GM21786 (cell line): ENCODE results near the gene TMEM269.
"Not testable (repeated sequence)": the region's sequence is repeated elsewhere in the genome, so short reads cannot be mapped to it uniquely, and the experiment has no call there.

Experiments used
- ATAC-seq: cut with Tn5 transposase; IDR thresholded peaks from one replicate; pipeline ENCODE4 v1.9.1; 2021; ENCODE audit not compliant: unreplicated experiment

The TMEM269 gene

GRCh38 chr1:42774928-42775526, 9.8 kb upstream of the TMEM269 start:
- ATAC-seq, result no peak

DNA sequence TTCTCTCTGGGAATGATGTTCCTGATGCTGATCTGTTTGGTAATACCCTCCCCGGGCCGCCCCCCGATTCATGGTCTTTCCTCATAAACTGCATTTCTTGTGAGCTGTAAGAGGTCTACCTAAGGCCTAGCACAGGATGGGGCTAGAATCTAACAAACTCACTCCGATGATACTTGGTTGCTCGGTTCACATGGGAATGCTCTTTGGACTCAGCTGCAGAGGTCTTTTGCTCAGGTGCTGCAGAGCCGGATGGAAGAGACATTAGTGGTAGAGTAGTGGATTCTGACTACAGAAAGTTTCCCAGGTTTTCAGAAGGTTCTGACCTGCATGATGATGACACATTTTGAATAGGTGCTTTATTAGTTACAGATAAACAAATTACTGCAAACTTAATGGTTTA, 8.3 kb upstream of the TMEM269 start:
- no peak for ATAC-seq

- no peak for ATAC-seq
Measured at GRCh38 chr1:42777852-42778251, 6.9 kb upstream of the TMEM269 start.

DNA sequence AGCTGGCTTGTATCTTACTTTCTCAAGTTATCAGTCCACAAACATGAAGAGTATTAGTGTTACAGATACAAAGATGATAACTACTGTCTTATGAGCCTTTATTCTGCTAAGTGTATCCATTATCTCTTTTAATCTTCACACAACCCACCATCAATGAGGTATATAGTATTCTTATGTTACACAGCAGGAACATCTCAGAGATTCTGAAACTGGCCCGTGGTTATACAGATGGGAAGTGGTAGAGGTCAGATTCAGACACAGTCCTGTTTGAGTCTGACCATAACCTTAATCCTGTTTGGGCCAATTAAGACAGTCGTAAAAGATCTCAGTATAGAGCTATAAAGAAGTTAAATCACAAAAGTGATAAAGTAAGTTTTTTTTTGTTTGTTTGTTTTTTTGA, 5.1 kb upstream of the TMEM269 start:
- ATAC-seq, result no peak

GRCh38 chr1:42780176-42780575, 4.6 kb upstream of the TMEM269 start:
- ATAC-seq, result no peak

DNA sequence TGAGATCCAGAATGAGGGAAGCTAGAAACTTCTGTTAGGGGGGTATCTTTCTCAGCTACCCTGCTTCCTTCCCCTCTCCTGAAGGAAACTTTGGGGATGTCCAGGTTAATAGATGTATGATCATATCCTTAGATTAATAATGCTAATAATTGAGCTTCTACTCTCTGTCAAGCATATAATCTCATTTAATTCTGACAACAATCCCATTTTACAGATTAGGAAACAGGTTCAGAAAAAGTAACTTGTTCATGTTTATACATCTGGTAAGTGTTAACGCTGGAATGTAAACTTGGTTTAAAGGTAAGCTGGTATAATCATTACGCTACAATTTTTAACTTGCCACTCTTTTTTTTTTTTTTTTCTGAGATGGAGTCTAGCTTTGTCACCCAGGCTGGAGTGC, 1.7 kb upstream of the TMEM269 start:
- ATAC-seq, result no peak

DNA sequence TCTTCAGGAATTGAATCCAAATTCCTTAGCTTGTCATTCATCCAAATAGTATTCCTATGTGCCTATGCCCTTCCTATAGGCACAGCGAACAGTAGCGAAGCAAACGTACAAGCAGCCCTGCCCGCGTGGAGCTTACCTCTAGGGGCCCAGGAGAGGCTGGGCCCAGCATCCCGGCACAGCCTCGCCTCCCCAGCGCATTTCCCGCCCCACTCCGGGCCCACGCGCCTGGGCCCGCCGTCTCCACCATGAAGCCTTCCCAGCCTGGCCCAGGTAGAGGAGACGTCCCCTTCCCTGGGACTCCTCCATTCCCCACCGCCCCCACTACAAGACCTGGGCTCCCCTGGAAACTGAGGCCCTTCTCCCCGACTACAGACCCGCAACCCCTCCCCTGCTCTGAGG, 245 bp upstream of the TMEM269 start:
- ATAC-seq, result no peak

DNA sequence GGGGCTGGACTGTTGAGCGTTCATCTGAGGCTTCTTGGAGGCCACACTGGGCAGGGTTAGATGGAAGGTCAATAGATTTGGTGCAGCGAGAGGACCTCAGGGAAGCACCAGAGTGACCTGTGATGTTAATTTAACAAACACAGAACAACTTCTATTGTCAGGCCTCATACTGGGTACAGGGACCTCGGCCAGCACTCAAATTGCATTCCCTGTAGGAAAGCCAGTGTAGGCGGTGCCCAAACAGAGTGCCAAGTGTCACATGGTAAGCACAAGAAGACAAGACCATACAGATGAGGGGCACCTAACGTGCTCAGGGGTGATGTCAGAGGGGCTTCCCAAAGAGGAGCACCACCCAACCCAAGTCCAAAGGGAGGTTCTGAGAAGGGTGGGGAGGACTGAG, 1.3 kb downstream of the TMEM269 start:
- ATAC-seq, result no peak

GRCh38 chr1:42788021-42788420, 3.2 kb downstream of the TMEM269 start:
- no peak for ATAC-seq

GRCh38 chr1:42793824-42794223, 9.0 kb downstream of the TMEM269 start:
- ATAC-seq, result no peak

GRCh38 chr1:42797414-42797813, 12.6 kb downstream of the TMEM269 start:
- no peak for ATAC-seq

- no peak for ATAC-seq
Measured at GRCh38 chr1:42797979-42798378, 13.2 kb downstream of the TMEM269 start.

DNA sequence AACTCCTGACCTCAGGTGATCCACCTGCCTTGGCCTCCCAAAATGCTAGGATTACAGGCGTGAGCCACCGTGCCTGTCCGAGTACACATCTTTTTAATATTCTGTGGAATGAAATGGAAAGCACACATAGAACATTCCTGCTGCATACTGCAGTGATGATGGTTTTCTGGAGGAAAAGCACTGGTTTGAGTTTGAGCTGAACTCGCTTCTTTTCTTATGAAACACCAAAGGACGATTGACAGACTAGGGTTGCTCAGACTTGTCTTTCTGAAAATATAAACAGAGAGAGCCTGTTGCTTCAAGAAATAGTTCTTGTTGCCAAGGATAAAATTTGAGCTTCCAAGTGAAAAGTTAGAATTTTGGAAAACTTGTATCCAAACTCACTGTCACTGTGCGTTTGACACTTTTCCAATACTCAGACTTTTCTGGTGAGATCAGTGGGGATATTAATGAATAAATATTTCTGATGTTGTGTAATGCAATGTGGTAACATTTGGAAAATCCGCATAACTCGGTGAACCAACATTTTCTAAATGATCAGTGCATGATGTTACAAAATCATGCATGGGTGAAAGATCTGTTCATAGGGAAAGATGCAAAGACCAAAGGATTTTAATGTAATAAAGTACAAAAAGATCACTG, 17.2 kb downstream of the TMEM269 start:
- ATAC-seq, result no peak

DNA sequence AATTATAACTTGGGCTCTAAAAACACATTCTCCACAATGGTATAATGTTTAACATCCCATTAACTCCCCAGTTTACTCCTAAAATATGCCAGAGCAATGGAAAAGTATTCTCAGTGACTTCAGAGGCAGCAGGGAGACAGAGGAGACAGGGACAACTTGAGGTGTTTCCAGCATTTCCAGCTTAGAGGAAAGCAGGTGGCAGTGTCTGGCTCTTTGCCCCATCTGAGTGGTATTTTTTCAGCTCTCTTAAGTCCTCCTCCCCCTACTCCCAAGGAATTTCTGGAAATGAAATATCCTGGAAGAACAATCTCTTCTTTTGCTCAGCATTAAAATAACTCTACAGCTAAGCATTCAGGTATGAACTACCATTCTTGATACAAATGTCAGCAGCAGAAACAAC, 21.4 kb downstream of the TMEM269 start:
- ATAC-seq, result no peak

GRCh38 chr1:42806593-42806992, 21.8 kb downstream of the TMEM269 start:
- no peak for ATAC-seq

- ATAC-seq, result no peak
Measured at GRCh38 chr1:42807056-42807668, 22.4 kb downstream of the TMEM269 start.

- not testable (repeated sequence) for ATAC-seq
Measured at GRCh38 chr1:42814815-42815214, 30.0 kb downstream of the TMEM269 start.

- ATAC-seq, result no peak
Measured at GRCh38 chr1:42815941-42816584, 31.3 kb downstream of the TMEM269 start.

GRCh38 chr1:42816585-42817439, 32.0 kb downstream of the TMEM269 start, which contains the start of the genes ERMAP and SVBP:
ERMAP (plus strand) TSS chr1:42817122; CDS start chr1:42830449, 13,327 bp downstream.
SVBP (minus strand) TSS chr1:42817397; CDS start chr1:42816544, 853 bp downstream.
- ATAC-seq, result peak; percentile 71

DNA sequence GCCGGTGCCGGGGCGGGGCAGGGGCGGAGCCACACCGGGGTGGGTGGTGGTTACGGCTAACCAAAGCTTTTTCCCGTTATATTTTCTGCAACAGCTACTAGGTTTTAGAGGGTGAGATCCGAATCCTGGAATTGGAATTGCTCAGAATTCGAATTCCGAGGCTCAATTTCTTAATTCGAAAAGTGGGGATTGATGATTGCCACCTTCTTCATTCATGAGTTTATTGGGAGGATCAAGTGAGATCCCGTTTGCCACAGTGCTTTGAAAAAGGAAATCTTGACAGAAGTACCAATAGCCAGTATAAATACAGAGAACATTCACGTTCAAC, 32.6 kb downstream of the TMEM269 start:
- ATAC-seq, result no peak

DNA sequence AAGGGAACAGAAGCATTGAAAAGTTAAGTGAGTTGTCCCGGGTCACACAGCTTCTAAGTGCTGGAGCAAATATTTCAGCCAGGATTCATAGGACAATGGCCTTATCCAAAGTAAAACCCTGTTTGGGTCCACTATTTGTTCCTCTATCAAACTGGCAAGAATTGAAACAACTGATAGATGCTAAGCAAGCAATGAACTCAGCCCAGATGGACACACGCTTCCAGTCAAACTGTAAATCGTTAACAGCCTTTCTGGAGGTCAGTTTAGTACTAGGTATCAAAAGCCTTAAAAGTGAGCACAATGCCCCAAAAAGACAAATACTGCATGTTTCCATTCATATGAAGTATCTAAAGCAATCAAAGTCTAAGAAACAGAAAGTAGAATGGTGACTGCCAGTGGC, 33.2 kb downstream of the TMEM269 start:
- no peak for ATAC-seq
